Left hindlimb (tissue), 1 donor: ENCODE measurements around the gene ZNF276.
A peak's percentile ranks its signal among the peaks of the same experiment; 100 is the strongest.
"Not testable (repeated sequence)": the region's sequence is repeated elsewhere in the genome, so short reads cannot be mapped to it uniquely, and the experiment has no call there.

Source experiments
- DNase-seq: peaks from one replicate; pipeline ENCODE4 v3.0.0-alpha.2; 2018

ZNF276 gene

DNA sequence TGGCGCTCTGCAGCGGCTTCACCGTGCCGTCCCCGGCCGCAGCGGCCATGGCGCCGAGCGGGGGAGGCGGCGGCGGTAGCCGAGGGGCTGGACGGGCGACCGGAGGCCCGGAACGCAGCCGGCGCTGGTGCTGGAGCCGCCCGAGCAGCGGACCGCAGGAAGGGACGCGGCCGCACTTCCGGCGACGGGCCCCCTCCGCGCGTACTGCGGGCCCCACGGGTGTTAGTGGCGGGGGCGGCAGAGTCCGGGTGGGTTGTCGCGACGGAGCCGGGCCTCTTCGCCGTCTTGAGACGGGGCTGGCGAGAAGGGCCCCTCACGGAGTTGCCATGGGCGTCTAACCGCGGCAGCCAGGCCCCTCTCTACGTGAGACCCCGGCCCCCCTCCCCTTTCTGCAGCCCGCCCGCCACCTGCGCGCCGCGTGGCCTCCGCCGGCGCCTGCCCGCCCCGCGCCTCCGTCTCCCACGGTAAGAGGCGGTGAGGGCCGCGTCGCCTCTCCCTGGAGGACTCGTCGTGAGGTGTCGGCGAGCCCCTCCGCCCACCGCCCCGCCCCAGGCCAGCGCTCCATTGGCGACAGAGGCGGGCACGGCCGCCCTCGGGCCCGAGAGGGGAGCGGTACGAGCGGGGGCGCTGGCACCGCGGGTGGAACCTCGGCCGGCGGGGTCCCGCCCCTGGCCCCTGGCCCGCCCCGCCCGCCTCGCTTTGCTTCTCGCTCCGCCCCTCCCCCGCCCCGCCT lies at the start of gene ZNF276, which contains the start of gene VPS9D1:
Gene ZNF276, plus strand, starts transcription at position 725 of the 733 bp plus-strand sequence. CDS start 104 bp downstream, outside the sequence.
Gene VPS9D1, minus strand, starts transcription at position 86 of the 733 bp plus-strand sequence. Its CDS starts 37 bp downstream, at position 49.
- peak; percentile 82 for DNase-seq

GRCh38 chr16:89671565-89671964 lies 49.8 kb upstream of the ZNF276 start:
- not testable (repeated sequence) for DNase-seq

DNA sequence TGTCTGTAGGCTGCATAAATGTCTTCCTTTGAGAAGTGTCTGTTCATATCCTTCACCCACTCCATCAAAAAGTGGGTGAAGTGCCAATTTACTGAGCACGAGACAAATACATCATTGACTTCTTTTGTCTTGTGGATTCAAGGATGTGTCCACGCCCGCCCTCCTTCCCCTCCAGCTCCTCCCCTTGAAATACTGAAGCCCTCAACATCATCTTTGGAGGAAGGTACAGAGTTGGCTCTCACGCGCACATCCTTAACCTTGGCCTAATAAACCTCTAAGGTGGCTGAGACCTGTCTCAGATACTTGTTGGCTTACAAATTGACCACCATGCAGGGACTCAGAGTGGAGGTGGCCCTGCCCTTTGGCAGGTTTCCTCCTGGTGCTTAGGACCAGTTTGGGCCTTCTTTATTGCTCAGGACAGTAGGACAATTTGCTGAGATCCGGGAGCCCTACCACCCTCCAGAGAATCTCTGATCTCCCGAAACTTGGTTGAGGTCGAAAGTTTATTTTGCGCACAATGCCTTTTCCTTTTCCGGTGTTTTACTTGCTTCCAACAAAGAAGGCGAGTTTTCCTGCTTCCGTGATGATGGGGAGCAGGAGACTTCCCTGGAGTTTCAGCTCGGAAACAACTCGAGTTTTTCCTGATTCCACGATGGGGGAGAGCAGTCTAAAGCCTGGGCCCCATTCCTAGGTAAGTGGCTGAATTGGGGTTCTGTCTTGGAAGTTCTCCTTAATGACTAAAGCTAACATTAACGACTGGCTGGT lies 49.0 kb upstream of the ZNF276 start:
- no peak for DNase-seq

DNA sequence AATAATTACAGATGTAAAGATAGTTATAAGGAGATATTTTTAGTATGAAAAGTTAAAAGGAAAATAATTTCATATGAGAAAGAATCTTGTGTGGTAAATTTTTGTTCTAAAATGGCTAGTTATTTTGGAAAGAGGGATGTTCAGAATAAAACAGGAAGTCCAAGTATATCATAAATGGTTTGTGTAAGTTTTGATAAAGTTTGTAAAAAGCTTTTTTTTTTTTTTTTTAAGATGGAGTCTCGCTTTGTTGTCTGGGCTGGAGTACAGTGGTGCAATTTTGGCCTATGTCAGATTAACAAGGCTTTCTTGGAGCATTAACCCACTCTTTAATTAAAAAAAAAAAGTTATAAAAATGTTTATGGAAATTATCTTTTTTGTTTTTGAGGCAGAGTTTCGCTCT lies 43.1 kb upstream of the ZNF276 start:
- no peak for DNase-seq

GRCh38 chr16:89685916-89686315 lies 35.4 kb upstream of the ZNF276 start:
- no peak for DNase-seq

DNA sequence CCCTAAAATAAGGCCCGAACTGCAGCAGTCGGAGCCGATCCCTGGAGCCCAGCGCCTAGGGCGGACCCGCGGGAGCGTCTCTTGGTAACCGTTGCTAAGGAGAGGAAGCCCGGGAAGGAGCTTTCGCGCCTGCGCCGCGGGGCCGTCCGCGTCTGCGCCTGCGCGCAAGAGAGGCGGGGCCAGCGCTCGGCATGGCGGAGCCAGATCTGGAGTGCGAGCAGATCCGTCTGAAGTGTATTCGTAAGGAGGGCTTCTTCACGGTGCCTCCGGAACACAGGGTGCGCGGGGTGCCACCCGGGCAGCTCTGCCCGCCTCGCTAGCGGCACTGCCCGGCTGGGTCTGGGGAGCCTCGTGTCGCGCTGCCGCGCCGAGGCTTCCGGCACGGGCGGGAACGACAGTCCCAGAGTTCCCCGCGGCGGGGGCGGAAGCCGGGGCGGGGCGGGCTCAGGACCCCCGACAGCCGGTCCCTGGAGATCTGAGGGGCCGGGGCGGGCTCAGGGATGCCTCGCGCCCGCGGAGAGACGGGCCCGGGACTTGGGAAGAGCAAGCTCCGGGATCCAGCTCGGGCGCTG lies 34.7 kb upstream of the ZNF276 start, which contains the start of gene CDK10:
Gene CDK10, plus strand, starts transcription at position 170 of the 572 bp plus-strand sequence. Its CDS starts 22 bp downstream, at position 192.
- DNase-seq = peak; percentile 94

- no peak for DNase-seq
These were observed 34.0 kb upstream of the ZNF276 start for GRCh38 chr16:89687092-89687940.

DNA sequence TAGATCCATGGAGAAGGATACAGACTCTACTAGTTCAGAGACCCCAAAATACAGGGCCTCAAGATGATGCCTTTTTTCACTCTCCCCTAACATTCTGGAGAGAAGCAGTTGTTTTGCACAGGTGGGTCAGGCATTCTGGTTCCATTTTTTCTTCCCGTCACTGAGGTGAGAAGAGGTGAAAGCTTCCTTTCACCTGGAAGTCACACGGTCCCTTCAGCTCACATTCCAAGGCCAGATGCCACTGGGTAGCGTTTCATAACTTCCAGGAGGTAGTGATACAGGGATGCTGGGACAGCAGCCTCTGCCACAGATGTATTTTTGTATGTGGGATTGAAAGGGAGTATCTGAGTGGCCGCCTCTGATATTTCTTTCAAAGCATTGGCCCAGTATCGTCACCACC lies 32.9 kb upstream of the ZNF276 start:
- no peak for DNase-seq

DNA sequence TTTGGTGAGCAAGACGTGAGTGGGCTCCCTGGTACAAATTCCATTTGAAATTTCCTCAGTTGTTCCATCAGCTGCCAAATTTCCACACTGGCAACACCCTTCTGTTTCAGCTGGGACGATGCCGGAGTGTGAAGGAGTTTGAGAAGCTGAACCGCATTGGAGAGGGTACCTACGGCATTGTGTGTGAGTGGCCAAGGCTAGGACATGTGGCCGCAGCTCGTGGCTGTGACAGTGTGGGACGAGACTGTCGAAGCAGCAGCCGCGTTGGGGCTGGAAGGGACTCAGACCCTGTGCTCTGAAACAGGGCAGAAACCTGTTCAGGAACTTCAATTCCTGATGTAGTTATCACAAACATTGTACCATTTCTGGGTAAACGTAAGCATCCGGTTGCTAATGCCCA lies 32.2 kb upstream of the ZNF276 start:
- no peak for DNase-seq

DNA sequence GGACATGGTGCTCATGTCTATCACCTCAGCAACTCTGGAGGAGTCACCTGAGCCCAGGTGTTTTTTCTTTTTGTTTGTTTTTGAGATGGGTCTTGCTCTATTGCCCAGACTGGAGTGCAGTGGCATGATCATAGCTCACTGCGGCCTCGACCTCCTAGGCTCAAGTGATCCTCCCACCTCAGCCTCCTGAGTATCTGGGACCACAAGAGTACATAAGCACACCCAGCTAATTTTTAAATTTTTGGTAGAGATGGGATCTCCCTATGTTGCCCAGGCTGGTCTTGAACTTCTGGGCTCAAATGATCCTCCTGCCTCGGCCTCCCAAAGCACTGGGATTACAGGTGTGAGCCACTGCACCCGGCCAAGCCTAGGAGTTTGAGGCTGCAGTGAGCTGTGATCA lies 31.7 kb upstream of the ZNF276 start:
- DNase-seq = not testable (repeated sequence)

DNA sequence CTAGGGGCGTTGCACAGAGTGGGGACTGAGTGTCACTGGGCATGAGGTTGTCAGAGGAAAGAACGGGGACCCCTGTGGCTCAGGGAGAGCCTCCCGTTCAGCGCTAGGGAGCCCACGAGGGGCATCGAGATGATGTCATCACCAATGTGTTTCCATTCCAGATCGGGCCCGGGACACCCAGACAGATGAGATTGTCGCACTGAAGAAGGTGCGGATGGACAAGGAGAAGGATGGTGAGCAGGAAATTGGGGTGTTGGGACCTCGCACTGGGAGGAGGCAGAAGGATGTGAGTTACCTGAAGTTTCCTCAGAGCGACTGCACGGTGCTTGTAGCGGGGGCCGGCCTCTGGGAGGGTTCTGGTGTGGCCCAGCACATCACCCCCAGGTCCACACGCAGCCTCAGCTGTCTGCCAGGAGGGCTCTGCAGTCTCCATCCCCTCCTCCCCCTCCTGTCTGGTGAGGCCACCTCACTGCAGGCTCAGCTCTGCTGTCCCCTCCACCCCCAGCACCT lies 30.9 kb upstream of the ZNF276 start:
- no peak for DNase-seq

- no peak for DNase-seq
These were observed 29.9 kb upstream of the ZNF276 start for GRCh38 chr16:89691231-89691985.

- DNase-seq = no peak
These were observed 29.3 kb upstream of the ZNF276 start for GRCh38 chr16:89691986-89692569.

- no peak for DNase-seq
These were observed 28.0 kb upstream of the ZNF276 start for GRCh38 chr16:89693289-89693731.

- DNase-seq = no peak
These were observed 27.2 kb upstream of the ZNF276 start for GRCh38 chr16:89693931-89694783.

DNA sequence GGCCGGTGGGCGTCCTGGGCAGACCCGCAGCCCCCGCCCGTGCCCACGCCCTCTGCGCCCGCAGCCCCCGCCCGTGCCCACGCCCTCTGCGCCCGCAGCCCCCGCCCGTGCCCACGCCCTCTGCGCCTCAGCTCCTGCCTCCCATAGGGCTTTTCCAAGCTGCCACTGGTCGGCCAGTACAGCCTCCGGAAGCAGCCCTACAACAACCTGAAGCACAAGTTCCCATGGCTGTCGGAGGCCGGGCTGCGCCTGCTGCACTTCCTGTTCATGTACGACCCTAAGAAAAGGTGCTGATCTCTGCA lies 26.6 kb upstream of the ZNF276 start:
- not testable (repeated sequence) for DNase-seq

DNA sequence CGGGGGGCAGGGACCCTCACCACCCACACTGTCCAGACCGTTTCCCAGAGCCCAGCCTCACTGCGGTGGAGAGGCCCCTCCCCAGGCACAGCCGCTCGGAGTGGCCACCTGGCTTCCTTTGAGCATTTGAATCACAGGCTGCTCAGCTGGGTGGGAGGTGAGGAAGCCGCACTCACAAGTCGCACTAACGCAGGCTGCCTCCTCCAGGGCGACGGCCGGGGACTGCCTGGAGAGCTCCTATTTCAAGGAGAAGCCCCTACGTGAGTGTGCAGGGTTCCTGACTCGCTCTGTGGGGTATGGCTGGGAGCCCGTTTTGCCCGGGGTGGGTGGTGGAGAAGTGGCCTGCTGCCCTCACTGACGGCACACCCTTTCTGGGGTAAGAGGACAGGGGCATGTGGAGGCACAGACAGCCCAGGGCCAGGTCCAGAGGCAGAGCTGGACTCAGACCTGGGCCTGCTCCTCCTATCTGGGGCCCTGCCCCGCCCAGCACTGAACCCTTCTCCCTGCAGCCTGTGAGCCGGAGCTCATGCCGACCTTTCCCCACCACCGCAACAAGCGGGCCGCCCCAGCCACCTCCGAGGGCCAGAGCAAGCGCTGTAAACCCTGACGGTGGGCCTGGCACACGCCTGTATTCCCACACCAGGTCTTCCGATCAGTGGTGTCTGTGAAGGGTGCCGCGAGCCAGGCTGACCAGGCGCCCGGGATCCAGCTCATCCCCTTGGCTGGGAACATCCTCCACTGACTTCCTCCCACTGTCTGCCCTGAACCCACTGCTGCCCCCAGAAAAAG lies 26.1 kb upstream of the ZNF276 start:
- DNase-seq = peak; percentile 33

DNA sequence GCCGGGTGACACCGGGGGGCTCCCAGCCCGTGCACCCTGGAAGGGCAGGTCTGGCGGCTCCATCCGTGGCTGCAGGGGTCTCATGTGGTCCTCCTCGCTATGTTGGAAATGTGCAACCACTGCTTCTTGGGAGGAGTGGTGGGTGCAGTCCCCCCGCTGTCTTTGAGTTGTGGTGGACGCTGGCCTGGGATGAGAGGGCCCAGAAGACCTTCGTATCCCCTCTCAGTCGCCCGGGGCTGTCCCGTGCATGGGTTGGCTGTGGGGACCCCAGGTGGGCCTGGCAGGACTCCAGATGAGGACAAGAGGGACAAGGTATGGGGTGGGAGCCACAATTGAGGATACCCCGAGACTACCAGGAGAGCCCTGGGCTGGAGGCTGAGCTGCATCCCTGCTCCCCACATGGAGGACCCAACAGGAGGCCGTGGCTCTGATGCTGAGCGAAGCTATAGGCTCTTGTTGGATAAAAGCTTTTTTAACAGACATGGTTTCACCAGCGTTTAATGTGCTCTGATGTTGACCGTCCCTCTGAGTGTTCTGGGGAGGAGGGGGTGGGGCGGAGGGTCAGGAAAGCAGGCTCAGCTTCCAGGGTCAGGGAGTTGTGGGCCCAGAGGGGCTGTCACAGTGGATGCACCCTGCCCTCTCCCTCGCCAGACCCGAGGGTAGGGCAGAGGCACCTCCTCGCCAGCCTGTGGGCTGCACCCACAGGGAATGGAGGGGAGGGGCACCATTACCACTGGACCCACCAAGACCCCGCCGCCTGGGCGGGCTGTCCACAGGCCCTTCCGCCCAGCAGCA lies 25.3 kb upstream of the ZNF276 start:
- no peak for DNase-seq
